Panc1 (cell line): ENCODE measurements around the gene KCNE5. TPM values are rescaled to one million over a fixed set of nuclear protein-coding genes. Genes with fewer than 3 reads are reported as not detected.

Experiments
- ATAC-seq: fragments of 200-7000 bp; cut with Tn5 transposase; 2 replicates; pipeline ENCODE4 v1.9.1; 2020; ENCODE audit warnings: mild to moderate bottlenecking, moderate library complexity
- BruUV-seq: library from RNA; stranded (reverse); fragments of 400-500 nt; replicated peaks from 2 replicates; lab custom pipeline; 2021; lab: Mats Ljungman, UMichigan
- CTCF ChIA-PET: fragments of 300-600 bp; sonication (Branson Sonifier 250); formaldehyde crosslinking; loops from one replicate; lab custom pipeline; 2022; ENCODE audit warnings: antibody characterized with exemption; lab: Charles Lee
- POLR2A ChIA-PET: fragments of 300-600 bp; sonication (Branson Sonifier 250); formaldehyde crosslinking; loops from one replicate; lab custom pipeline; 2022; ENCODE audit warnings: antibody characterized with exemption; lab: Charles Lee
- DNase-seq: peaks from one replicate; pipeline ENCODE4 v3.0.0-alpha.2; 2010; ENCODE audit warnings: low read depth, low spot score
- H3K27ac ChIP-seq: 2 replicates; pipeline ENCODE4 v1.5.1; 2011; ENCODE audit warnings: mild to moderate bottlenecking, low read length, inconsistent platforms
- H3K27me3 ChIP-seq: fragments of 200-500 bp; sonication (Bioruptor generic); 2 replicates; pipeline ENCODE4 v1.6.0; 2014; ENCODE audit warnings: low read length, inconsistent platforms; ENCODE audit not compliant: control insufficient read depth, insufficient read depth
- H3K36me3 ChIP-seq: fragments of 200-500 bp; sonication (Bioruptor generic); 2 replicates; pipeline ENCODE4 v1.5.1; 2014; ENCODE audit warnings: inconsistent platforms, mild to moderate bottlenecking, low read length, moderate library complexity; ENCODE audit not compliant: control insufficient read depth, insufficient read depth
- H3K4me1 ChIP-seq: 2 replicates; pipeline ENCODE4 v1.5.1; 2011; ENCODE audit warnings: inconsistent platforms, mild to moderate bottlenecking, low read length, moderate library complexity; ENCODE audit not compliant: control insufficient read depth, insufficient read depth
- H3K4me3 ChIP-seq, 2 experiments: 2 replicates each; pipeline ENCODE4 v1.5.1; 2011 to 2012; ENCODE audit warnings: low read depth in 2 of 2, low read length in 2 of 2, mild to moderate bottlenecking in 2 of 2, inconsistent platforms in 1 of 2, moderate library complexity in 1 of 2
- H3K9me3 ChIP-seq: fragments of 200-500 bp; sonication (Bioruptor generic); 2 replicates; pipeline ENCODE4 v1.5.1; 2014; ENCODE audit warnings: low read depth, mild to moderate bottlenecking, inconsistent platforms, low read length, moderate library complexity; ENCODE audit not compliant: control insufficient read depth, insufficient read depth
- POLR2AphosphoS5 ChIP-seq: IDR thresholded peaks from 2 replicates; pipeline ENCODE4 v1.6.1; 2012; ENCODE audit warnings: mild to moderate bottlenecking, low read depth, low read length, moderate library complexity
- SIN3A ChIP-seq: IDR thresholded peaks from 2 replicates; pipeline ENCODE4 v1.6.1; 2012; ENCODE audit warnings: low read depth, mild to moderate bottlenecking, low read length, moderate library complexity, borderline replicate concordance; ENCODE audit not compliant: insufficient read depth
- TCF7L2 ChIP-seq: IDR thresholded peaks from 2 replicates; pipeline ENCODE4 v1.6.1; 2011; ENCODE audit warnings: mild to moderate bottlenecking, low read depth, low read length, inconsistent platforms
- in situ Hi-C: cut with HindIII; loops from 2 replicates; pipeline ENCODE4 v1.10.0; 2016; ENCODE audit warnings: low sequenced_read_pairs, low pct_unique_long_range_greater_than_20kb
- intact Hi-C: fragments of 100-400 bp; cut with micrococcal nuclease; formaldehyde crosslinking; loops from one replicate; pipeline ENCODE4 v1.10.0; 2022; ENCODE audit not compliant: unreplicated experiment
- total RNA-seq: library from RNA; stranded (reverse); gene quantifications from one replicate; pipeline ENCODE4 v1.2.1, GENCODE V29; 2021; ENCODE audit not compliant: unreplicated experiment
- TF ChIP-seq, protein P1 (sequence below), 2 experiments: IDR thresholded peaks; 2 replicates each; pipeline ENCODE4 v1.6.1; 2011 to 2012; ENCODE audit warnings: low read depth in 2 of 2, control low read depth in 1 of 2, low read length in 1 of 2, mild to moderate bottlenecking in 1 of 2, moderate library complexity in 1 of 2; ENCODE audit not compliant: insufficient read depth in 1 of 2
- TF ChIP-seq, protein P2 (sequence below): fragments of 450-650 bp; IDR thresholded peaks from 2 replicates; pipeline ENCODE4 v1.5.1; 2017; ENCODE audit warnings: mild to moderate bottlenecking

The KCNE5 gene
- total RNA-seq, 1 experiment from 2014 or later, result 0.13 TPM

DNA sequence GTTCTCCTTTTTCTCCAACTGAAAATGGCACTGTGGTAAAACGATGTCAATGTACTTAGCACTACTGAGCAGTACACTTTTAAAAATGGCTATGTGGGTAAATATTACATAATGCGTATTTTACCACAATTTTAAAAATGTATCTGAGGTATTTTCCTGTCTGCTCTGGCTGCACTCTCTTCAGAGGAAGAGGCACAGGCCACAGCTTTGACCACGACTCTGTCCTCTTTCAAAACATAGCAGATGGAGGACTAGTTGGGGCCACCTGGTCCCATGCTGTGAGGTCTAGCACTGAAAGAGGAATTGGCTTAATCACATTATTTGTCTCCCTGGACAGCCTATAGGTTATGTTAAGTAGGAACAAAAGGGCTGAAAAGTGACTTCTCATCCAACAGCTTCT is 5.2 kb downstream of the KCNE5 start:
- Histone ChIP-seq H3K9me3 (no peaks in the 10 kb centered on the region), H3K27me3 (no peaks in the 10 kb centered on the region), H3K4me1 (no peaks in the 10 kb centered on the region), H3K36me3 (no peaks in the 10 kb centered on the region), H3K4me3 (no peak overlapping the region), H3K27ac (no peak overlapping the region)
- no peak for DNase-seq
- ATAC-seq, result no peak
- intact Hi-C loops (no loop called here), in situ Hi-C loops (no loop called here)
- ChIA-PET POLR2A (no interaction called here), CTCF (no interaction called here)
- TF ChIP-seq, protein P1, sequence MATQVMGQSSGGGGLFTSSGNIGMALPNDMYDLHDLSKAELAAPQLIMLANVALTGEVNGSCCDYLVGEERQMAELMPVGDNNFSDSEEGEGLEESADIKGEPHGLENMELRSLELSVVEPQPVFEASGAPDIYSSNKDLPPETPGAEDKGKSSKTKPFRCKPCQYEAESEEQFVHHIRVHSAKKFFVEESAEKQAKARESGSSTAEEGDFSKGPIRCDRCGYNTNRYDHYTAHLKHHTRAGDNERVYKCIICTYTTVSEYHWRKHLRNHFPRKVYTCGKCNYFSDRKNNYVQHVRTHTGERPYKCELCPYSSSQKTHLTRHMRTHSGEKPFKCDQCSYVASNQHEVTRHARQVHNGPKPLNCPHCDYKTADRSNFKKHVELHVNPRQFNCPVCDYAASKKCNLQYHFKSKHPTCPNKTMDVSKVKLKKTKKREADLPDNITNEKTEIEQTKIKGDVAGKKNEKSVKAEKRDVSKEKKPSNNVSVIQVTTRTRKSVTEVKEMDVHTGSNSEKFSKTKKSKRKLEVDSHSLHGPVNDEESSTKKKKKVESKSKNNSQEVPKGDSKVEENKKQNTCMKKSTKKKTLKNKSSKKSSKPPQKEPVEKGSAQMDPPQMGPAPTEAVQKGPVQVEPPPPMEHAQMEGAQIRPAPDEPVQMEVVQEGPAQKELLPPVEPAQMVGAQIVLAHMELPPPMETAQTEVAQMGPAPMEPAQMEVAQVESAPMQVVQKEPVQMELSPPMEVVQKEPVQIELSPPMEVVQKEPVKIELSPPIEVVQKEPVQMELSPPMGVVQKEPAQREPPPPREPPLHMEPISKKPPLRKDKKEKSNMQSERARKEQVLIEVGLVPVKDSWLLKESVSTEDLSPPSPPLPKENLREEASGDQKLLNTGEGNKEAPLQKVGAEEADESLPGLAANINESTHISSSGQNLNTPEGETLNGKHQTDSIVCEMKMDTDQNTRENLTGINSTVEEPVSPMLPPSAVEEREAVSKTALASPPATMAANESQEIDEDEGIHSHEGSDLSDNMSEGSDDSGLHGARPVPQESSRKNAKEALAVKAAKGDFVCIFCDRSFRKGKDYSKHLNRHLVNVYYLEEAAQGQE (IDR thresholded peaks at IDR 0.05; ENCODE audit: insufficient read depth in 1 of 2, low read depth in 2 of 2, low read length in 1 of 2), result no peak
- no peak for TF ChIP-seq POLR2AphosphoS5
- TF ChIP-seq TCF7L2, result no peak
- no peak for TF ChIP-seq SIN3A
- TF ChIP-seq, protein P2, sequence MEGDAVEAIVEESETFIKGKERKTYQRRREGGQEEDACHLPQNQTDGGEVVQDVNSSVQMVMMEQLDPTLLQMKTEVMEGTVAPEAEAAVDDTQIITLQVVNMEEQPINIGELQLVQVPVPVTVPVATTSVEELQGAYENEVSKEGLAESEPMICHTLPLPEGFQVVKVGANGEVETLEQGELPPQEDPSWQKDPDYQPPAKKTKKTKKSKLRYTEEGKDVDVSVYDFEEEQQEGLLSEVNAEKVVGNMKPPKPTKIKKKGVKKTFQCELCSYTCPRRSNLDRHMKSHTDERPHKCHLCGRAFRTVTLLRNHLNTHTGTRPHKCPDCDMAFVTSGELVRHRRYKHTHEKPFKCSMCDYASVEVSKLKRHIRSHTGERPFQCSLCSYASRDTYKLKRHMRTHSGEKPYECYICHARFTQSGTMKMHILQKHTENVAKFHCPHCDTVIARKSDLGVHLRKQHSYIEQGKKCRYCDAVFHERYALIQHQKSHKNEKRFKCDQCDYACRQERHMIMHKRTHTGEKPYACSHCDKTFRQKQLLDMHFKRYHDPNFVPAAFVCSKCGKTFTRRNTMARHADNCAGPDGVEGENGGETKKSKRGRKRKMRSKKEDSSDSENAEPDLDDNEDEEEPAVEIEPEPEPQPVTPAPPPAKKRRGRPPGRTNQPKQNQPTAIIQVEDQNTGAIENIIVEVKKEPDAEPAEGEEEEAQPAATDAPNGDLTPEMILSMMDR, result no peak
- BruUV-seq, result no TSS peak

DNA sequence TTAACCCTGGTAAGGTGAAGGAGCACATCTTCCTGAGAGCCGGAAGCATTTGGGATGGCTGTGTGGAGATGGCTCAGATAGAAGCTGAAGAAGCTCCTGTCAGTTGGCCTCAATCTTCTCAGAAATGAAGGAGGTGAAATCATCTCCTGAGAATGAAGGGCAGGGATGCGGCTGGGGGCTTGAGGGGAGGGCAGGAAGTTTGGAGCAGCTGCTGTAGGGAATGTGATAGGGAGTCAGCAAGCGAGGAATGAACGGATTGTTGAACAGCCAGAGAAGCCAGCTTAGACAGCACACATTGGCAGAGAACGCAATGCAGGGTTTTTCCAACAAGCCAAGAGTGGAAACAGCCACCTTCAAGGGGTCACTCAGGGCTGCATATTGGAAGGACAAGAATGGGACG is 10.0 kb downstream of the KCNE5 start:
- in situ Hi-C loops (no loop called here), intact Hi-C loops (no loop called here)
- DNase-seq, result no peak
- H3K4me3 ChIP-seq, result no peak overlapping the region
- no peaks in the 10 kb centered on the region for H3K4me1 ChIP-seq
- CTCF ChIA-PET, result no interaction called here
- no peaks in the 10 kb centered on the region for H3K9me3 ChIP-seq
- H3K36me3 ChIP-seq, result no peaks in the 10 kb centered on the region
- BruUV-seq, result no TSS peak
- POLR2A ChIA-PET, result no interaction called here
- H3K27ac ChIP-seq, result no peak overlapping the region
- H3K27me3 ChIP-seq, result no peaks in the 10 kb centered on the region
- ATAC-seq, result no peak
- TF ChIP-seq, protein P1 (IDR thresholded peaks at IDR 0.05; ENCODE audit: insufficient read depth in 1 of 2, low read depth in 2 of 2, low read length in 1 of 2), result no peak
- TF ChIP-seq SIN3A (no peak), TCF7L2 (no peak), POLR2AphosphoS5 (no peak)
- TF ChIP-seq, protein P2, result no peak
